Activated CD4-positive, alpha-beta T cell treated with anti-CD3 and anti-CD28 coated beads, Interleukin-10, Interleukin-2, amounts not matched to agents 100 ng/mL and 50 ng/mL, durations not matched to agents 16 hours and 8 hours (primary cell): ENCODE measurements around the gene NISCH.

ENCODE experiments used
- DNase-seq: peaks from one replicate; pipeline ENCODE4 v3.0.0-alpha.2; 2020

Gene NISCH

DNA sequence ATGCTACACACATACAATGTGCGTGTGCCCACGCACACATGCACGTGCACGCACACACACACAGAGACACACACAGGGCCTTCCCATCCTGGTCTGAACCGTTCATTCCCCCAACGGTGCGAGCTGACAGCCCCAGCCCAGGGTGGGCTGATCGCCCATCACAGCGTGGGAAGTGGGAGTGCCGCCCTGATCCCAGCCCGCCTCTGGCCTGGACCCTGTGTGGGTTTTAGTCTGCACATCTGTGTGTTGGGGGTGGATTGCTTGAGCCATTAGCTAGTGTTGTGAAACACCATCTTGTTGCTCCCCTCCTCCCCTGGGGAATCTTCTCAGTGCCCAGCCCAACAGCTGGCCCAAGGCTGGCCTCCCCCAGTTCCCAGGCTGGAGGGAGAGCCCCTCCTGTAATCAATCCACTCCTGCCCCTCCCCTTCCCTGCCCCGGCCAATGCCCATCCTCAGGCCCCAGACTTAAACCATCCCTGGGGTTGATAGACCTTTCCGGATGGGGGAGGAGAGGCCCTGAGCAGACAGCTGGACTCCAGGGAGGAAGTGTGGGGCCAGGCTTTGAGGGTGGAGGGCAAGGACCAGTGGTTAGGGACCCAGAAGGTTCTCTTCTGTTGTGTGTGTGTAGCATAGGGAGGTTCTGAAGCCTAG, 18.8 kb upstream of the NISCH start:
- DNase-seq: no peak

DNA sequence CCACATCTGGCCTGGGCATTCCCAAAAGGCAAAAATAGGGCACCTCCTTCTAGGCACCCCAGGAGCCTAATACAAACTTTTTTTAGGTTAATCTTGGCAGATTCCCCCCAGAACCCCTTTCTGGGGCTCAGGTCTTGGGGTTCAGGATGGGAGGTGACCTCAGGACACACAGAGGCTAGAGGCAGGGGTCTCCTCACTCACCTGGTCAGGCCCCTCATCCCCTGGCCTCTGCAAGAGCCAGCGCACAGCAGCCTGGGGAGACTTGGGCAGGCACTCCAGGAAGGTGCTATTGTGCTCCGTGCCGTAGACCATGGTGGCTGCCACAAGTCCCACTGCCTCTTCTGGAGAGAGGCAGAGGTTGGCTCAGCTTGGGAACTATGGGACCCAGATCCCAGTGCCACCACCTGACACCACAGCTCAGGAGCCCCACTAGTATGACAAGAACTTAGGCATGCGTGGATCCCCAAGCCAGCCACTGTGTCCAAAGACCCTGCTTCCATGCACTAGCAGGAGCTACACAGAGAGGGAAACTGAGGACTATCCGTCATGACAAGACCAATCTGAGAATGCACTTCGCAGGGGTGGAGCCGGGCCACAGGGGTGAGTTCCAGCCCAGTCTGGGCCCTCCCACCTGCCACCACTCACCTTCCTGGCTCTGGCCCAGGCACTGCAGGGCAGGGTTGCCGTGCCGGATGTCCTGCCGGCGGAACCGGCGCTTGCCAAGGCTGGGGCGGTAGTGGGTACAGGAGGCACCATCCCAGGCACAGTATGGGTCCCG, 17.9 kb upstream of the NISCH start:
- DNase-seq: no peak

DNA sequence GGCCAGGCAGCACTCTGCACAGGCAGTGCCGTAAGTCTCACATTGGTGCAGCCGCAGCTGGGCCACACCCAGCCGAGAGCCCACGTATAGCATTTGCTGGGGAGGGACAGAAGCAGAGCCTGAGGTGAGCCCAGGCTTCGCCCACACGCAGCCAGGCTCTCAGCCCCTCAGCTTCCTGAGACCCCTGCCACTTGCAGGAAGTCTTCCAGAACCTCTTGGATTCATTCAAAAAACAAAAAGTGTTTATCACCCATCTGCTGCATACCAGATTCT, 17.4 kb upstream of the NISCH start:
- no peak for DNase-seq

DNA sequence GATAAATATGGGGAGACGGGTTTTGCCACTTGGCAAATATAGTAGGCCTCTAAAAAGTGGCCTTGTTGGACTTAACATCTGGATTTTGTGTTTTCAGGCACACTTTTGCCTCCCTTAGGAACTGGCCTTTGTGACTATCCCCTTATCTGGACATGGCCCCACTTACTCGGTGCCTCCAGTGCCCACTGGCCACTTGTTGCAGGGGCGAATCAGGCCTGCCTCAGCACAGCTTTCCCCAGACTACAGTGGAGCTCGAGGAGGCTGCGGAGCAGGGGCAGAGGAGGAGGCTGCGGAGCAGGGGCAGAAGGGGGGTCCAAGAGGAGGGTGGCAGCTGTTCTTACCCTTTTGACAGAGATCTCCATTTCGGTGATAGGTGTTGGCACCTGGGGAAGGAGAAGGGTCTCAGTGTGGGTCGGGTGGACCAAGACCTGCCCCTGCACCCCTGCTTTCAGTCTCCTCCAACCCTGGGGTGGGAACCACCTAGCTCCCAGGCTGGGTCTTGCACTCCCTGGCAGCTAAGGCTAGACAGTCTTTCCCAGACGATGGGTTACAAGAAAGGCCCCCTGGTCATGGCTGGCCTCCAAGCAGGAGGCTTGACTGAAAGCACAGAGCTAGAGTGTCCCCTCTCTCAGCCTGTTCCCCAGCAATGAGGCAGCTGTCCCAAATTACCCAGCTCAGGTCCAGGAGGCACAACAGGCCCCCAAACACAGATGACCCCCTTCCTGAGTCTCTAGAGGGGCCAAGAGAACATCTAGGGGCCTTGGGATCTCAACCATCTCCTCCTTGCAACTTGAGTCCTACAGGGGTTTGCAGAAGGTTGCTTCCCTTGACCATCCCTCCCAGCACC, 16.6 kb upstream of the NISCH start:
- DNase-seq: no peak

DNA sequence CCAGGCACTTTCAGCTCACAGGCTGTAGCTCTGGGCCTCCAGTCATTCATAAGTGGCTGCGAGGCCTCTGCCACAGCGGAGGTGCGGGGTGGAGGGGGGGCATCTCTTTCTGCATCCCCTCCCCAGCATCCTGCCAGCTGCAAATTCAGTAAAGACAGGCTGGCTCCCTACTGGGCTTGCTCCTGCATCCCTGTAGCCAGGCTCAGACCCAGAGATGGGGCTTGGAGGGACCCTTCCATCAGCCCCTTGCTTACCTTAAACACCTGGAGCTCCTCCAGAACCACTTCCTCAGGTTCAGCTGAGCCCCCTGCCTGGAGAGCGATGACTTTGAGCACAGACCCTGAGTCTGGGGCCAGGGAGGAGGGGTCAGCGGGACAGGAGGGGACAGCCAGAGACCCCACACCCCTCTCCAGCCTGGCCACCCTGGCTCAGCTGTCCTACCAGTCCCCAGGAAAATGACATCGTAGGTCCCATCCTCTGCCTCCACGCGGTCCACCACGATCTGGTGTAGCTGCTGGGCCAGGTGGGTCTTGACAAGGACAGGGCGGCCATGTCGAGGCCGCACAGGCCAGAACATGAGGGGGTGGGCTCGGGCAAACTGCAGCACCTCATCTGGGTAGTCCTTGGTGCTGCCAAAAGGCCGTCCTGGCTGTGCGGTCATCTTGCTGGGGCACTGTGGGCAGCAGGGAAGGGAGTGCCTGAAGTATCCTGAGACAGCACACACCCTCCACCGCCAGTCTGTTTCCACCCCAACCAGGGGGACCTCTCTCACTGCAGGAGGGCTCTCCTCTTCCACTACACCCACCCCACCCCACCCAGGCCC, 15.8 kb upstream of the NISCH start:
- DNase-seq: no peak

DNA sequence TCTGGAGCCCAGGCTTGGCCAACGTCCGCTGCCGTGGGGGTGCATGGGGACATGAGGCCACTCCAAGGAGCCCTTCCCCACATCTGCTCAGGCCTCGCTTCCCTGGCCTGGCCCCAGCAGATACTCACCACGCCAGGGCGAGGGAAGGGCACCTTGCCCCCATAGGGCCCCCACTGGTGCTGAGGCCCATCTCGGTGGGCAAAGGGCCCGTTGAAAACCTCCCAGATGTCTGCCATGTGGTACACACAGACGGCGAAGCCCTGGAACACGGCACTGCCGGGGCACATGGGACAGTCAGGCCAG, 15.2 kb upstream of the NISCH start:
- no peak for DNase-seq

DNA sequence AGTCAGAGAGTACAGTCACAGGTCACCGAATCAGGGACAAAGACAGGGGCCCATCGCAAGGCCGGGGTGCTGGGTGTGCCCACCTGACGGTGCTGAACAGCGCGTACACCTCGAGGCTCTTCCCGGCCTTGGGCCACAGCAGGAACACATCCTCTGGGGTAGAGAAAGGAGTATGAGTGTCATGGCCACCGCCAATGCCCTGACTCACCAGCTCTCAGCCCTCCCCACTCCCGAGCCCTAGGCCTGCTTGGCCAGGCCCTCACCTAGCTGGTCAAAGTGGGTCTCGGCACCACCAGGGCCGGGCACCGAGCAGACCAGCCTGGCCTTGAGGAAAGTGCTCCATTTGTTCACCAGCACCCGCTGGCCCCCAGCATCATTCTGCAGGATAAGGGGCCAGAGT, 14.7 kb upstream of the NISCH start:
- DNase-seq: no peak

DNA sequence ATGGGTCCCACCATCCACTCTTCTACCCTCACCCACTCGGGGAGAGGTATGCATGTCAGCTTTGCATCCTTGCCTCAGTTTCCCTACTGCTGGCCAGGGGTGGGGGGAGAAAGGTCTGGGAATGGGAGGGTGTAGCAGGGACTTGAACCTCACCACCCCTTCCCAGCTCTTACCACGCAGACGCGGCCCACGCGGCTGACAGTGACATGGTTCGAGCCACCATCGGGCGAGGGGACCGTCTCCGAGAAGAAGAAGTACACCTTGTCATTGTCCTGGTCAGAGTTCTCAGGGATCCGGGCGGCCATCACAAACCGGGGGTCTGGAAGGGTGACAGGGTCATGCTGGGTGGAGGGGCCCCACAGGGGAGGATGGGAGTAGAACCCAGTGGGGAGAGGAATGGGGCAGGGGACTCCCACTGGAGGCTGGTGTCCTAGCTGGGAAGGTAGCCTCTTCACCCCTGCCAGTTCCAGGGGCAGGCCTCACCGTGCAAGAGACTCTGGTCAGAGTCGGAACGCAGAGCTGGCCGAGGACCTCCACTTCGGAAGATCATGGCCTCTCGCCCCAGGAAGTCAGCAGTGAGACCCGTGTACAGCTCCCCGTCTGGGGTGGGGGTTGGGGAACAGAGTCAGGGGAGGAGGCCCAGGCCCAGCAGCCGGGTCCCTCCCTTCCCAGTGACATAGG, 14.2 kb upstream of the NISCH start:
- DNase-seq: no peak

DNA sequence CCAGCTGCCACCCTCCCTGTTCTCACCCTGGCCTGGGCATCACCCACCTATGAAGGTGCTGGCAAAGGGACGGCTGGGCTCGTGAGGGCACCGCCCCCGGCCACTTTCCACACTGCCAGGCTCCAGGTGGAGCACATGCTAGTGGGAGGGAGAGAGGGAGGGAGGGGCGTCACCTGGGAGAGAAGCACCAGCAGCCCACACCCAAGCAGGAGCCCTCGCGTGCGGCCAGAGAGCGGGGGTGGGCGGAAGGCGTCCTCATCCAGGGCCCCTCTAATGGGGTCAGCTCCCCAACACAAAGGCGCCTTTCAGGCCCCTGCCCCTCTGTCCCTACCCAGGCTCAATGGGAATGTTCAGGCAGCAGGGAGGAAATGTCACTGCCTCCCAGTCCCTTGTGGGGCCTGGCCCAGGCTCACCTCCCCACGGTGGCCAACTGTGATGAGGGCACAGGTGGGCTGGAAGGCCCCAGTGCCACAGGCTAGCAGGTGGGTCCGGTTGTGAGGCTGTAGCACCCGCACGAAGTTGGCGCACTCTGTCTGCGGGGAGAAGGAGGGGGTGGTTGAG, 13.6 kb upstream of the NISCH start:
- DNase-seq: no peak

DNA sequence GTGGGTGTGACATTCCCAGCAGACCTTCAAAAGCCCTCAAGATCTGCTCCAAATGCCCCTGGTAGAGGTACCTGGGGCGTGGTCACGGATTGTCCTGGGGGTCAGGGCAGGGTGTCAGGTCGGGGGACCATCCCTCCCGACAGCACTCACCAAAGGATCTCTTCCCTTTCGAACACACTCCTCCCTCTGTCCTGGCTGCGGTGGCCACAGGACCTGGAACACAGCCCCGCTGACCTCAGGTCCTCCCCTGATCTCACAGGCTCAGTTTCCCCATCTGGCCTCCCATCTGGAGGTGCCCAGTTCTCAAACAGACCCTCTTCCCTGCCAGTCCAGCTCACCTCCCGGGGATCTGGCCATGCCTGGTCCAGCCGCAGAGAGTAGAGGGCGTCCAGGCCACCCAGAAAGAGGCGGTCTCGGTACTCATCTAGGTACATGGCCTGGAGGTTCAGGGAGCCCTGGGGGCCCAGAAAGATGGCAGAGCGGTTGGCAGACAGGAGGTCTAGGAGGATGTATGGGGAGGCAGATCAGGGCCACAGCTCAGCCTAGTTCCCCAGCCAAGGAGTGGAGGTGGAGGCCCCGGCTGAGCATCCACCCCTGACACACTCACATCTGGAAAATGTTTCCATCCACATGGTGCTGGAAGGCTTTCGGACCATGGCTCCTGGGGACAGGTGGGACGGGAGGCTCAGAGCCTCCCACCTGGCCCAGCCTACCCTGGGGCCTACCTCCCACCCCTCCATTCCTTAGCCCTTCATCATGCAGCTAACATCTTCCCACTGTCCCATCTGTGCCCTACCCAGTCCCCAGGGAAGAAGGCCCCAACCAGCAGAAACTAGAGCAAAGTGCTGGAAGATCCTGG, 12.8 kb upstream of the NISCH start:
- DNase-seq: no peak

DNA sequence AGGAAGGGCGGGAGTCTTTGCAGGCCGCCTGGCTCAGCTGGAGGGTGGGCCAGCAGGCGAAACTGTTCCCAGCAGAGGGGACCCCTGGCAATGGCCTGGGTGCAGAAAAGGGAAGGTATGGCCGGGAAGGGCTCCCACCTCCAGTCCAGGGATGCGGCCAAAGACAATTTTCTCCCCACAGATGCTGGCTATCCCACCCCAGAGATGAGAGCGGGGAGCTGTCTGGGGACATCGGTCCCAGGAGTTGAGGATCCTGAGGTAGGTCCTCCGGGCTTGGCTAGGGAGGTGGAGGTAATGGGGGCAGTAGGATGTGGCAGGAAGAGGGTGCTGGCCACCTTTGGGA, 12.2 kb upstream of the NISCH start:
- no peak for DNase-seq

DNA sequence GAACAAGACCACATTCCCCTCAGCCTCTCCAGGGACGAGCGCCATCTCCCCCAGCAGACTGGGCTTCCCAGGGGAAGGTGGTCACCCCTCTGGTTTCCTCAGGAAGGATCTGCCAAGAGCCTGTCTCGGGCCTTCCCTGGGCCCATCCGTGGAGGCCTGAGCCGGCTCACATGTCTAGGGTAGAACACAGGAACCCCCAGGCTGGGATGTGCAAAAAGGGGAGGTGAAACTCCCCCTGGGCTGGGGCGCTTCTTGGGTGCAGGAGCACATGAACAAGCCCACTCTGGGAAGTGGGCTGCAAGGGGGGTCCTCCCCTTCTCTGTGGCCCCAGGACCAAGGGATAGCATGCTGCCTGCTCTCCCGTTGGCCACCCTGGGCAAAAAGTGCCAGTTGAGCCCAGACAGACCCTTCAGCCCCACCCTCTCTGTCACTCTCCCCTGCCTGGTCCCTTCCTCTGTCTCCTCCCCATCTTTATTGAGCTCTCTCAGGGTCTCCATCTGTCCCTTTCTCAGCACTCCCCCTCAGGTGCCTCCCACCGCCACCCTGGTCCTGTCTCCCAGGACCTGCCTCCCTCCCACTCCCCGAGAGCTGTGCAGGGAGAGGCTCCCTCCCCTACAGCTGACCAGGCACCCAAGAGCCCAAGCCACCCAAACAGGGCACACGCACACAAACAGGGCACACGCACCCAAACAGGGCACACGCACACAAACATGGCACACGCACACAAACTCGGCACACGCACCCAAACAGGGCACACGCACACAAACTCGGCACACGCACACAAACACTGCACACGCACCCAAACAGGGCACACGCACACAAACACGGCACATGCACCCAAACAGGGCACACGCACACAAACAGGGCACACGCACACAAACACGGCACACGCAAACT, 11.4 kb upstream of the NISCH start:
- no peak for DNase-seq

DNA sequence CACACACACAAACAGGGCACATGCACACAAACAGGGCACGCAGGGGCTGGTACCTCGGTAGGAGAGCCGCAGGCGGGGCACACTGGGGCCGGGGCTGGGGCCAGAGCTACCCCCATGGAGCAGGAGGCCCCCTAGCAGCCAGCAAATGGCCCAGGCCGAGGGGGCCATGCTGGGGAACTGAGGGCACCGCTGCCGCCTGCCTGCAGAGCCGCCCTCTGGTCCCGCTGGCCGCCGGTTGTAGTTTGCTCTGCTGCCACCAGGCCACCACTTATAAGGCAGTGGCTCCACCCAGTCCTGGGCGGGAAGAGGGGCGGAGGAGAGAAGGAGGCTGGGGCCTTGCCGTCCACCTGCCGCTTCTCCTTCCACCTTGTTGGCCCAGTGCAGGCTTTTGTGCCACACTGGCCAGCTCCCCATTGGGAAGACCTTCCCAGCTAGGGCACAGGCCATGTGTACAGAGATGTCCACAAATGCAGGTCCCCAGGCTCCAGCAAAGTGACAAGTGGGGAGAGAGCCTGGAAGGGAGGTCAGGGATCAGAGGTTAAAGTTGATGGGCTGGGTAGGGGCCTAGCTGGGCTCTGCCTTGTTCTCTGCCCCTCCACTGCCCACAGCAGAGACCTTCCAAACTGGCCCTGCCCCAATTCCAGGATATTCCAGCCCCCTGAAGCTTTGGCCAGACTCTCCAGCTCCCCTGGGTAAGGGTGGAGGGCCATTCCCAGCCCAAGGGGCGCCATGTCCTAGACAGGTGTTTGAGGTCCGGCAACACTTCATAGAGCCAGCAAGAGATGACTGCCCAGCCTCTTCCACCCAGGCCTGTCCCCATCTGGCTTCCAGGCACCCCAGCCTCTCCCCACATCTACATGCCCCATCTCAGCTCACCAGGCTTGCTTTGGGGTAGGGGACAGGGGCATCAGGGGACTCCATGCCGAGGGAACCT, 10.3 kb upstream of the NISCH start, which contains the start of gene SEMA3G:
SEMA3G (minus strand) TSS at position 244 of the 934 bp plus-strand sequence; CDS start at position 168, 76 bp downstream.
- peak; percentile 84 for DNase-seq

DNA sequence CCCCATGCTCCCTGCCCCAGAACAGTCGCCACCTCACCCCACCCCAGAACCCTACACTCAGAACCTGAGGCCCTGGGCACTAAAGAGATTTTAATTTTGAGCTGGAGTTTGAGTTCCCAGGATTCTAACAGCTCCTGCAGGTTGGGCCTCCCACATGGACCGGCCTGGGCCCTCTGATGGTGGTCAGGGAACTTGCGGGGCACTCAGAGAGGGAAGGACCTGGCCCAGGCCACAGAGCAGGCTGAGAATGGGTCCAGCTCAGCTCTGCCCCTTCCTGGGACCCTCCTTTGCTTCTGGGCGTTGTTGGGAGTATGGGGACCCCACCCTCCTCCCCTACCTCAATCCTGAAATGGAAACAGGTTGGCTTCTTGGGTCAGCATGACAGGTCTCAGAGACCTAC, 9.4 kb upstream of the NISCH start:
- DNase-seq: no peak

DNA sequence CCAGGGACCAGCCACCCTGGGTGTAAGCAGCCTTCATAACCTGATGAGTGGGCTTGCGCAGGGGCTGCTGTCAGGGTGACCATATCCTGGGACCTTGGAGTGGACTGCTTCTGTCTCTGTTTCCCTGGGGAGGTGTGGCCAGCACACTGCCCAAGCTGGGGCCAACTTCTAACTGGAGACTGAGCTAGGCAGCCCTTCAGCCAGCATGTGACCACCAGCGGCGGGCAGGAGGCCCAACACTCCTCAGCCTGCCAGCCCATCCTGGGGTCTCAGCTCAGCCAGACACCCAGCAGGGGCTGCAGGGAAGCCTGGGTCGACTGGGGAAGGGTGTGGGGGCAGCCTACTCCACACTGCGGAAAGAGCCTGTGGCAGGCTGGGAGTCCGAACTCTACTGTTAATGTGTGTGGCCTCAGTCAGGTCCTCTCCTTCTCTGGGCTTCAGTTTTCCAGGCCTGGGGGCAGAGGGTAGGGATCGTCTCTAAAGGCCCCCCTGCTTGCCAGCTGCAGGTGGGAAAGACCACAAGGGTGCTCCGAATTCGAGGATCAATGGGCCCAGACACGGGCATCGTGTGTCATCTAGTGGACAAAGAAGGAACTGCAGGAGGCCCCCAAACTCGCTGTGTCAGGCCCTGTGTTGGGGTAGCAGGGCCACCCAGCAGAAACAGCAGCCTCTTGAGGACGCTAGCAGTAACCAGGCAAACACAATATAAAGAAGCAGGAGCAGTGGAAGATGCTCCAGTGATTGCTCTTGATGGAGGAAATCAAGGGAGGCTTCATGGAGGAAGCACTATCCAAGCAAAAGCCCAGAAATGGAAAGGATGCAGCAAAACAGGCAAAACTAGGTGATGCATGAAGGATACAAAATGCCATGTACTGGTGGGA, 8.5 kb upstream of the NISCH start:
- DNase-seq: peak; percentile 79

DNA sequence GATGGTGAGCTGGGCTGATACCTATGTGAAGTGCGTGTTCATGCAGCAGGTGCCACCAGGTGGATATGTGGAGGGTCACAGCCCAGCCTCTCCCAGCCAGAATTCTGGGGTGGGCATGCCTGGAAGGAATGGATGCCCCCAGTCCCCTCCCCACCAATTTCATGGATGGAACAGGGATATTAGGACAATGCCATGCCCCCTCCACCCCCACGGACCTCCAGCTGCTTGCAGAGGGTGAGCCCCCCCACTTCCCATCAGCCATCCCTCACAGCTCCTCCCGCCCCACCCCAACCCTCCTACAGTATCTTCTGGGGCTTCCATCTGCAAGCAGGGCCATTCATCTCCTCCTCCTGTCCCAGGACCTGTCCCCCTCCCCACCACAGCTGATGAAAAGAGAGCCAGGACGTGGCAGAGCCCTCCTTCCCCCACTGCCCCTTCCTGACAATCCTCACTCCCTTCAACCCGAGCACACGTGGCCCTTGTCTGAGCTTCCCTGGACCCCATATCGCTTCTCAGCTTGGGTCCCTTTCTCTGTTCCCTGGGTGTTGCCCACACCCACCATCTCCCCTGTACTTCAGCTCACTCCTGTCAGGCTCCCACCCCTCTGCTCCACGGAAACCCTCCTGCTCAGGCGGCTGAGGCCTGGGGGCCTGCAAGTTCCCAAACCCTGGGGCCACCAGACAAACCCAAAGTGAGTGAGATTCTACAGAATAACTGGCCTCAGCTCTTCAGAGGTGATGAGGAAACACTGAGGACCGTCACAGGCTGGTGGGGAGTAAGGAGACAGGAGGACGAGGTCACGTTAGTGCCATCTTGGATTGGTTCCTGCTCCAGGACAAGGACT, 7.7 kb upstream of the NISCH start:
- DNase-seq: no peak
